GM23338 (cell line): ENCODE data around the gene IRF2.

ENCODE experiments used
- CREB1 ChIP-seq: fragments of 250-450 bp; sonication (Bioruptor Pico); IDR thresholded peaks from 2 replicates; pipeline ENCODE4 v1.5.0; 2020; ENCODE audit warnings: low read depth, mild to moderate bottlenecking, moderate library complexity
- CTCF ChIP-seq, 2 experiments: fragments of 200-600 bp in 1 of 2; sonication (generic) in 1 of 2; conservative IDR thresholded peaks; 2 replicates each; pipeline versions ENCODE4 v1.5.1 to v1.6.1; 2016 to 2017; ENCODE audit warnings: antibody characterized with exemption in 2 of 2, low read depth in 2 of 2, mild to moderate bottlenecking in 2 of 2, moderate library complexity in 1 of 2
- ETS1 ChIP-seq: IDR thresholded peaks from 2 replicates; pipeline ENCODE4 v1.6.1; 2016; ENCODE audit warnings: antibody characterized with exemption
- EZH2 ChIP-seq: fragments of 200-600 bp; sonication (generic); IDR thresholded peaks from one replicate; pipeline ENCODE4 v1.8.0; 2017; ENCODE audit warnings: antibody characterized with exemption, mild to moderate bottlenecking, low read depth; ENCODE audit not compliant: unreplicated experiment
- EZH2phosphoT487 ChIP-seq: fragments of 200-600 bp; sonication (generic); IDR thresholded peaks from one replicate; pipeline ENCODE4 v1.8.1; 2018; ENCODE audit warnings: antibody characterized with exemption; ENCODE audit not compliant: unreplicated experiment
- JUNB ChIP-seq: IDR thresholded peaks from one replicate; pipeline ENCODE4 v1.6.1; 2016; ENCODE audit warnings: antibody characterized with exemption; ENCODE audit not compliant: unreplicated experiment
- NANOG ChIP-seq: IDR thresholded peaks from 2 replicates; pipeline ENCODE4 v1.6.1; 2016; ENCODE audit warnings: antibody characterized with exemption, borderline replicate concordance
- POLR2AphosphoS5 ChIP-seq: IDR thresholded peaks from 2 replicates; pipeline ENCODE4 v1.6.1; 2016; ENCODE audit warnings: antibody characterized with exemption, low read depth
- REST ChIP-seq: IDR thresholded peaks from one replicate; pipeline ENCODE4 v1.6.1; 2018; ENCODE audit warnings: antibody characterized with exemption; ENCODE audit not compliant: unreplicated experiment
- ZNF114 ChIP-seq: fragments of 250-450 bp; sonication (Bioruptor Pico); IDR thresholded peaks from 2 replicates; pipeline ENCODE4 v1.5.0; 2020; ENCODE audit warnings: mild to moderate bottlenecking, moderate library complexity
- ZNF462 ChIP-seq: fragments of 250-450 bp; sonication (Bioruptor Pico); IDR thresholded peaks from 2 replicates; pipeline ENCODE4 v1.5.0; 2020; ENCODE audit warnings: mild to moderate bottlenecking, moderate library complexity

- TF ChIP-seq EZH2 (no peak), CTCF (conservative IDR thresholded peaks at IDR 0.05; ENCODE audit: low read depth in 2 of 2) (no peak), CREB1 (CRISPR knock-in tag) (no peak), JUNB (no peak), POLR2AphosphoS5 (no peak), EZH2phosphoT487 (no peak), ZNF114 (CRISPR knock-in tag) (no peak), REST (no peak), ZNF462 (no peak), ETS1 (no peak), NANOG (no peak)
These were observed 76.7 kb downstream of the IRF2 start for GRCh38 chr4:184397516-184398163.
